NCI-H146 (cell line): ENCODE measurements around the gene DDX19B.
A peak's percentile ranks its signal among the peaks of the same experiment; 100 is the strongest.
"Not testable (repeated sequence)": the region's sequence is repeated elsewhere in the genome, so short reads cannot be mapped to it uniquely, and the experiment has no call there.

ENCODE experiments used
- DNase-seq: peaks from one replicate; lab custom pipeline; 2025; lab: John Stamatoyannopoulos, UW

DDX19B gene

GRCh38 chr16:70349783-70350182 lies 50.8 kb downstream of the DDX19B start:
- no peak for DNase-seq

GRCh38 chr16:70359552-70359951 lies 60.6 kb downstream of the DDX19B start:
- no peak for DNase-seq

GRCh38 chr16:70364399-70364798 lies 65.4 kb downstream of the DDX19B start:
- DNase-seq: no peak

- not testable (repeated sequence) for DNase-seq
Observed at GRCh38 chr16:70370145-70370544, 71.2 kb downstream of the DDX19B start.

GRCh38 chr16:70370924-70371323 lies 71.9 kb downstream of the DDX19B start:
- no peak for DNase-seq

GRCh38 chr16:70372921-70373728 lies 74.1 kb downstream of the DDX19B start:
- no peak for DNase-seq

GRCh38 chr16:70374213-70374612 lies 75.2 kb downstream of the DDX19B start:
- DNase-seq: no peak

GRCh38 chr16:70375636-70376611 lies 76.9 kb downstream of the DDX19B start:
- DNase-seq: no peak

GRCh38 chr16:70377782-70378181 lies 78.8 kb downstream of the DDX19B start:
- no peak for DNase-seq

GRCh38 chr16:70378869-70379493 lies 80.0 kb downstream of the DDX19B start:
- DNase-seq: no peak

GRCh38 chr16:70380248-70380918 lies 81.4 kb downstream of the DDX19B start:
- peak; percentile 77 for DNase-seq

GRCh38 chr16:70380919-70381603 lies 82.1 kb downstream of the DDX19B start:
- peak; percentile 96 for DNase-seq

- DNase-seq: no peak
Observed at GRCh38 chr16:70381604-70382342, 82.8 kb downstream of the DDX19B start.

- no peak for DNase-seq
Observed at GRCh38 chr16:70383421-70383960, 84.5 kb downstream of the DDX19B start.
